Measurements from ENCODE around the gene ACSS1.

Gene ACSS1

GRCh38 chr20:24977336-24977735, 80.6 kb downstream of the ACSS1 start:
- DNase-seq (ENCODE audit: low read depth), result no peak
- no peak for TF ChIP-seq CTCF (conservative IDR thresholded peaks at IDR 0.05; ENCODE audit: low read depth, low read length)
- no peak overlapping the region for H3K4me3 ChIP-seq (ENCODE audit: low read depth, low read length)

GRCh38 chr20:24972341-24972740, 85.6 kb downstream of the ACSS1 start:
- H3K4me3 ChIP-seq (ENCODE audit: low read depth, low read length), result no peak overlapping the region
- TF ChIP-seq CTCF (conservative IDR thresholded peaks at IDR 0.05; ENCODE audit: low read depth, low read length), result no peak
- no peak for DNase-seq (ENCODE audit: low read depth)

GRCh38 chr20:24971376-24972101, 86.4 kb downstream of the ACSS1 start:
- no peak overlapping the region for H3K4me3 ChIP-seq (ENCODE audit: low read depth, low read length)
- no peak for DNase-seq (ENCODE audit: low read depth)
- TF ChIP-seq CTCF (conservative IDR thresholded peaks at IDR 0.05; ENCODE audit: low read depth, low read length), result no peak

- DNase-seq (ENCODE audit: low read depth), result no peak
- H3K4me3 ChIP-seq (ENCODE audit: low read depth, low read length), result no peak overlapping the region
- no peak for TF ChIP-seq CTCF (conservative IDR thresholded peaks at IDR 0.05; ENCODE audit: low read depth, low read length)
These were observed 87.2 kb downstream of the ACSS1 start for GRCh38 chr20:24970754-24971153.

- no peak overlapping the region for H3K4me3 ChIP-seq (ENCODE audit: low read depth, low read length)
- no peak for TF ChIP-seq CTCF (conservative IDR thresholded peaks at IDR 0.05; ENCODE audit: low read depth, low read length)
- DNase-seq (ENCODE audit: low read depth), result no peak
These were observed 87.8 kb downstream of the ACSS1 start for GRCh38 chr20:24970030-24970553.

- TF ChIP-seq CTCF (conservative IDR thresholded peaks at IDR 0.05; ENCODE audit: low read depth, low read length), result no peak
- no peak for DNase-seq (ENCODE audit: low read depth)
- no peak overlapping the region for H3K4me3 ChIP-seq (ENCODE audit: low read depth, low read length)
These were observed 88.5 kb downstream of the ACSS1 start for GRCh38 chr20:24969186-24970029.

All from choroid plexus epithelial cell (primary cell).